Upper lobe of right lung (tissue), 1 donor: ENCODE measurements around the gene SOCS6. TPM values are rescaled to one million over a fixed set of nuclear protein-coding genes. Genes with fewer than 3 reads are reported as not detected.
A peak's percentile ranks its signal among the peaks of the same experiment; 100 is the strongest.
"Not testable (repeated sequence)": the region's sequence is repeated elsewhere in the genome, so short reads cannot be mapped to it uniquely, and the experiment has no call there.

ENCODE experiments used
- ATAC-seq: fragments of 200-7000 bp; cut with Tn5 transposase; one replicate; pipeline ENCODE4 v1.9.1; 2020; ENCODE audit warnings: mild to moderate bottlenecking, moderate library complexity
- DNase-seq: peaks from one replicate; pipeline ENCODE4 v3.0.0-alpha.2; 2020
- H3K27ac ChIP-seq: fragments of 200-600 bp; one replicate; pipeline ENCODE4 v1.8.0; 2022
- H3K27me3 ChIP-seq: fragments of 200-600 bp; one replicate; pipeline ENCODE4 v1.8.0; 2022; ENCODE audit warnings: mild to moderate bottlenecking
- H3K36me3 ChIP-seq: fragments of 200-600 bp; one replicate; pipeline ENCODE4 v1.8.0; 2022
- H3K4me1 ChIP-seq: fragments of 200-600 bp; one replicate; pipeline ENCODE4 v1.8.0; 2022
- H3K4me3 ChIP-seq: fragments of 200-600 bp; one replicate; pipeline ENCODE4 v1.8.0; 2022; ENCODE audit warnings: mild to moderate bottlenecking
- H3K9me3 ChIP-seq: fragments of 200-600 bp; one replicate; pipeline ENCODE4 v1.8.0; 2022
- CTCF ChIP-seq: fragments of 200-600 bp; IDR thresholded peaks from one replicate; pipeline ENCODE4 v1.8.0; 2022; ENCODE audit warnings: antibody characterized with exemption
- intact Hi-C: fragments of 100-400 bp; cut with DNase I; formaldehyde crosslinking; loops from one replicate; pipeline ENCODE4 v1.11.0; 2022
- total RNA-seq: library from RNA; stranded (reverse); fragmentation: NEBNext Ultra II Directional; extraction: Animal tissue kit (Norgen Biotek cat#: 25700); gene quantifications from one replicate; pipeline ENCODE4 v1.2.1, GENCODE V29; 2021
- donor health status: DM: no; HTN: yes; CAD: no; lungs with severe emphysema.

The SOCS6 gene
- total RNA-seq, 1 donor from 2014 or later: 20.9 TPM

- no peaks in the 10 kb centered on the region for H3K9me3 ChIP-seq
- H3K27me3 ChIP-seq: no peaks in the 10 kb centered on the region
- no peaks in the 10 kb centered on the region for H3K36me3 ChIP-seq
- no peak overlapping the region for H3K4me3 ChIP-seq
- ATAC-seq: no peak
- no peaks in the 10 kb centered on the region for H3K4me1 ChIP-seq
- TF ChIP-seq CTCF: no peak
- intact Hi-C loops: no loop called here
- H3K27ac ChIP-seq: no peak overlapping the region
- no peak for DNase-seq
These were observed 50.0 kb downstream of the SOCS6 start for GRCh38 chr18:70338890-70339289.

- no peak for TF ChIP-seq CTCF
- ATAC-seq: no peak
These were observed 51.1 kb downstream of the SOCS6 start for GRCh38 chr18:70339915-70340314.

GRCh38 chr18:70348481-70348880, 59.6 kb downstream of the SOCS6 start:
- H3K36me3 ChIP-seq, H3K4me1 ChIP-seq, intact Hi-C loops, H3K27me3 ChIP-seq, H3K27ac ChIP-seq, H3K9me3 ChIP-seq, H3K4me3 ChIP-seq, ATAC-seq: not testable (repeated sequence)
- peak; percentile 64 for DNase-seq

More at GRCh38 chr18:70339915-70340314, 51.1 kb downstream of the SOCS6 start:
- H3K36me3 ChIP-seq: no peaks in the 10 kb centered on the region
- H3K27ac ChIP-seq: no peak overlapping the region
- no peak for DNase-seq
- intact Hi-C loops: no loop called here
- H3K4me1 ChIP-seq: no peaks in the 10 kb centered on the region
- H3K4me3 ChIP-seq: no peak overlapping the region
- no peaks in the 10 kb centered on the region for H3K27me3 ChIP-seq
- H3K9me3 ChIP-seq: no peaks in the 10 kb centered on the region

GRCh38 chr18:70349316-70349715, 60.5 kb downstream of the SOCS6 start:
- no peaks in the 10 kb centered on the region for H3K4me1 ChIP-seq
- no peak overlapping the region for H3K27ac ChIP-seq
- intact Hi-C loops: no loop called here
- H3K36me3 ChIP-seq: peaks cover 9% of the 10 kb centered on the region
- no peak for TF ChIP-seq CTCF
- no peak overlapping the region for H3K4me3 ChIP-seq
- H3K9me3 ChIP-seq: no peaks in the 10 kb centered on the region
- H3K27me3 ChIP-seq: no peaks in the 10 kb centered on the region
- DNase-seq (no peak), ATAC-seq (no peak)

- TF ChIP-seq CTCF: no peak
- H3K4me1 ChIP-seq: no peaks in the 10 kb centered on the region
- H3K27me3 ChIP-seq: no peaks in the 10 kb centered on the region
- H3K4me3 ChIP-seq: no peak overlapping the region
- no peak for DNase-seq
- no peaks in the 10 kb centered on the region for H3K9me3 ChIP-seq
- intact Hi-C loops: no loop called here
- peaks cover 9% of the 10 kb centered on the region for H3K36me3 ChIP-seq
- no peak overlapping the region for H3K27ac ChIP-seq
- ATAC-seq: no peak
These were observed 65.2 kb downstream of the SOCS6 start for GRCh38 chr18:70354080-70354479.

GRCh38 chr18:70354771-70355170, 65.9 kb downstream of the SOCS6 start:
- Histone ChIP-seq H3K36me3 (peaks cover 6% of the 10 kb centered on the region), H3K27me3 (no peaks in the 10 kb centered on the region), H3K4me1 (no peaks in the 10 kb centered on the region), H3K4me3 (no peak overlapping the region), H3K27ac (no peak overlapping the region), H3K9me3 (no peaks in the 10 kb centered on the region)
- ATAC-seq (no peak), DNase-seq (no peak)
- intact Hi-C loops: no loop called here
- no peak for TF ChIP-seq CTCF
